ENCODE data around the gene ZNF780B.
"Not testable (repeated sequence)": the region's sequence is repeated elsewhere in the genome, so short reads cannot be mapped to it uniquely, and the experiment has no call there.

The ZNF780B gene

DNA sequence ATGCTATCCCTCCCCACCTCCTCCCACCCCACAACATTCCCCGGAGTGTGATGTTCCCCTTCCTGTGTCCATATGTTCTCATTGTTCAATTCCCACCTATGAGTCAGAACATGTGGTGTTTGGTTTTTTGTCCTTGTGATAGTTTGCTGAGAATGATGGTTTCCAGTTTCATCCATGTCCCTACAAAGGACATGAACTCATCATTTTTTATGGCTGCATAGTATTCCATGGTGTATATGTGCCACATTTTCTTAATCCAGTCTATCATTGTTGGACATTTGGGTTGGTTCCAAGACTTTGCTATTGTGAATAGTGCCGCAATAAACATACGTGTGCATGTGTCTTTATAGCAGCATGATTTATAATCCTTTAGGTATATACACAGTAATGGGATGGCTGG lies 18.0 kb downstream of the ZNF780B start:
- Histone ChIP-seq H3K36me3 (ENCODE audit: control insufficient read depth, insufficient read depth, low read length) (peaks cover 17% of the 10 kb centered on the region), H3K9me3 (ENCODE audit: control insufficient read depth, insufficient read depth, low read depth, low read length) (peaks cover 46% of the 10 kb centered on the region)
- not testable (repeated sequence) for H3K27ac ChIP-seq (ENCODE audit: low read depth, low read length); H3K4me1 ChIP-seq (ENCODE audit: control insufficient read depth, insufficient read depth, low read length); H3K9ac ChIP-seq (ENCODE audit: low read length); H3K4me3 ChIP-seq (ENCODE audit: low read depth, low read length); H3K27me3 ChIP-seq (ENCODE audit: control insufficient read depth, insufficient read depth, low read length)

DNA sequence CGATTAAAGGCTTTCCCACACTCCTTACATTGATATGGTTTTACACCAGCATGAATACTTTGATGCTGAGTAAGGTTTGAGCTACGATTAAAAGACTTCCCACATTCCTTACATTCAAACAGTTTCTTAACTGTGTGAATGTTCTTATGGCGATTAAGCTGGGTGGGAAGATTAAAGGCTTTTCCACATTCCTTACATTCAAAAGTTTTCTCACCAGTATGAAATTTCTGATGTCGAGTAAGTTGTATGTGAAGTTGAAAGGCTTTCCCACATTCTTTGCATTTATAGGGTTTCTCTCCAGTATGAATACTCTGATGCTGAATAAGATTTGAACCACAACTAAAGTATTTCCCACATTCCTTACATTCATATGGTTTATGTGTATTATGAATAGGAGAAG lies 20.0 kb downstream of the ZNF780B start:
- peaks cover 17% of the 10 kb centered on the region for H3K36me3 ChIP-seq (ENCODE audit: control insufficient read depth, insufficient read depth, low read length)
- H3K9ac ChIP-seq (ENCODE audit: low read length), result no peak overlapping the region

DNA sequence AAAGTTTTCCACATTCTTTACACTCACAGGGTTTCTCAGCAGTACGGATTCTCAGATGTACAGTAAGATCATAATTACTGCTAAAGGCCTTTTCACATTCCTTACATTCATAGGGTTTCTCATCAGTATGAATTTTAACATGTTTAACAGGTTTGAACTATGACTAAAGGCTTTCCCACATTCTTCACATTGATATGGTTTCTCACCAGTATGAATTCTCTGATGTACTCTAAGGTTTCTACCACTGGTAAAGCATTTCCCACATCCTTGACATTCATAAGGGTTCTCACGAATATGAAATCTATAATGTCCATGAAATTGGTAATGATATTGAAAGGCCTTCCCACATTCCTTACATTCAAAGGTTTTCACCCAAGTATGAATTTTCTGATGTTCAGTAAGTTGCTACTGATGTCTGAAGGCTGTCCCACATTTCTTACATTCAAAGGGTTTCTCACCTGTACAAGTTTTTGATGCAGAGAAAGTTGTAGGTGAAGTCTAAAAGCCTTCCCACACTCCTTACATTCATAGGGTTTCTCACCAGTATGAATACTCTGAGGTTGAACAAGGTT lies 22.0 kb downstream of the ZNF780B start:
- Histone ChIP-seq H3K4me3 (ENCODE audit: low read depth, low read length) (no peak overlapping the region), H3K36me3 (ENCODE audit: control insufficient read depth, insufficient read depth, low read length) (peaks cover 17% of the 10 kb centered on the region), H3K9ac (ENCODE audit: low read length) (no peak overlapping the region), H3K9me3 (ENCODE audit: control insufficient read depth, insufficient read depth, low read depth, low read length) (peaks cover 80% of the 10 kb centered on the region), H3K27ac (ENCODE audit: low read depth, low read length) (no peak overlapping the region), H3K4me1 (ENCODE audit: control insufficient read depth, insufficient read depth, low read length) (no peaks in the 10 kb centered on the region), H3K27me3 (ENCODE audit: control insufficient read depth, insufficient read depth, low read length) (no peaks in the 10 kb centered on the region)

More for the DNA sequence above, 20.0 kb downstream of the ZNF780B start:
- no peaks in the 10 kb centered on the region for H3K4me1 ChIP-seq (ENCODE audit: control insufficient read depth, insufficient read depth, low read length)
- no peak overlapping the region for H3K4me3 ChIP-seq (ENCODE audit: low read depth, low read length)
- H3K9me3 ChIP-seq (ENCODE audit: control insufficient read depth, insufficient read depth, low read depth, low read length), result peaks cover 64% of the 10 kb centered on the region
- H3K27ac ChIP-seq (ENCODE audit: low read depth, low read length), result no peak overlapping the region
- no peaks in the 10 kb centered on the region for H3K27me3 ChIP-seq (ENCODE audit: control insufficient read depth, insufficient read depth, low read length)

DNA sequence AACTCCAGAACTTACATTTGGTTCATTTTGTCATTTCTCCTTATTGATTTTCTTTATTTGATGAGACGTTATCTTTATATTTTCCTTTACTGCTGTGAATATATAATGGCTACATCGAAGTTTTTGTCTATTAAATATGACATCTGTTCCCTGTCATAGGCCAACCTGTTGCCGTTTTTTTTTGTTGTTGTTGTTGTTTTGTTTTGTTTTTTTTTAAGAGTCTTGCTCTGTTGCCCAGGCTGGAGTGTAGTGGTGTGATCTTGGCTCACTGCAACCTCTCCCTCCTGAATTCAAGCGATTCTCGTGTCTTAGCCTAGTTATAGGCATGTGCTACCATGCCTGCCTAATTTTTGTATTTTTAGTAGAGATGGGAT lies 29.4 kb downstream of the ZNF780B start:
- Histone ChIP-seq H3K4me3 (ENCODE audit: low read depth, low read length) (no peak overlapping the region), H3K9ac (ENCODE audit: low read length) (no peak overlapping the region), H3K4me1 (ENCODE audit: control insufficient read depth, insufficient read depth, low read length) (no peaks in the 10 kb centered on the region), H3K27me3 (ENCODE audit: control insufficient read depth, insufficient read depth, low read length) (no peaks in the 10 kb centered on the region), H3K27ac (ENCODE audit: low read depth, low read length) (no peak overlapping the region), H3K9me3 (ENCODE audit: control insufficient read depth, insufficient read depth, low read depth, low read length) (peaks cover 82% of the 10 kb centered on the region), H3K36me3 (ENCODE audit: control insufficient read depth, insufficient read depth, low read length) (no peaks in the 10 kb centered on the region; the same call in 1 of the 2 replicates)

DNA sequence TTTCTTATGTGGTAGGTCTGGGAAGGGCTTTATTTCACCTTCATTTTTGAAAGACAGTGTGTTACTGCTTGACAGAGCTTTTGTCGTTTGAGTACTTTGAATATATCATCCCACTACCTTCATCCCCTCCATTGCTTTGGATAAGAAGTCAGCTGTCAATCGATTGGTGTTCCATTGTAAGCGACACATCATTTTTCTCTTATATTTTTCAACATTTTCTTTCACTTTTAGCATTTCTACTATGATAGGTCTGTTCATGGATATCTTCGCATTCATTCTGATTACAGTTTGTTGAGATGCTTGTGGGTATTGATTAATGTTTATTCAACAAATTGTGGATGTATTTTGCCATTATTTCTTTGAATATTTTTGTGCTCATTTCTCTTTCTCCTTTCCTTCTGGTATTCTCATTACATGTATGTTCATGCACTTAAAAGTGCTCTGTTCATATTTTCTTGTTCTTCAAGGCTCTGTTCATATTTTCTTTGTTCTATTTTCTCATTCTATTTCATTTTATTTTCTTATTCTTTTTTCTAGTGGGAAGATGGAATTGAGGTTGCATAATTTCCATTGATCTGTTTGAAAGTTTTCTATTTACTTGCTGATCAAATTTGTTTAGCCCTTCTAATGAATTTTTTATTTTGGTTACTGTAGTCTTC lies 30.0 kb downstream of the ZNF780B start:
- Histone ChIP-seq H3K4me1 (ENCODE audit: control insufficient read depth, insufficient read depth, low read length) (no peaks in the 10 kb centered on the region), H3K4me3 (ENCODE audit: low read depth, low read length) (no peak overlapping the region), H3K9ac (ENCODE audit: low read length) (no peak overlapping the region), H3K9me3 (ENCODE audit: control insufficient read depth, insufficient read depth, low read depth, low read length) (peaks cover 79% of the 10 kb centered on the region), H3K27me3 (ENCODE audit: control insufficient read depth, insufficient read depth, low read length) (no peaks in the 10 kb centered on the region), H3K36me3 (ENCODE audit: control insufficient read depth, insufficient read depth, low read length) (no peaks in the 10 kb centered on the region; the same call in 1 of the 2 replicates), H3K27ac (ENCODE audit: low read depth, low read length) (no peak overlapping the region)

DNA sequence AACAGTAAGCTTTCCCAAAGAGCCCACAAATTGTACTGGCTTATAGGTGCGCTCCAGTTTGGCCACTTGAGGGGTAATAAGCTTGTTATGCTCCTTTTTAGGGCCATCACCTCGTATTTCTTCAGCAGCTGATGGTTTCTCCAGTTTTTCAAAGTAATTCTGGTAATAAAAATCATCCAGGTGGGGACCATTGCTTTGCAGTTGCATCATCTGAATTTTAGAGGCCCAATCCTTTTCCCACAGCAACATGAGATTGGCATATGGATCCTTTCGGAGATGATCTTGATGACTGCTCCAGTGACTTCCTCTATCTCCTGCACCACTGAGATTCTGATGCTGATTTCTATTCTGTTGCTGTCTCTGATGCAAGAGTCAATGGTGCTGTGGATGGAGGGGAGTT lies 32.1 kb downstream of the ZNF780B start:
- Histone ChIP-seq H3K27me3 (ENCODE audit: control insufficient read depth, insufficient read depth, low read length) (no peaks in the 10 kb centered on the region), H3K4me3 (ENCODE audit: low read depth, low read length) (no peak overlapping the region), H3K9ac (ENCODE audit: low read length) (no peak overlapping the region), H3K36me3 (ENCODE audit: control insufficient read depth, insufficient read depth, low read length) (no peaks in the 10 kb centered on the region; the same call in 1 of the 2 replicates), H3K4me1 (ENCODE audit: control insufficient read depth, insufficient read depth, low read length) (no peaks in the 10 kb centered on the region), H3K9me3 (ENCODE audit: control insufficient read depth, insufficient read depth, low read depth, low read length) (peaks cover 76% of the 10 kb centered on the region), H3K27ac (ENCODE audit: low read depth, low read length) (no peak overlapping the region)

DNA sequence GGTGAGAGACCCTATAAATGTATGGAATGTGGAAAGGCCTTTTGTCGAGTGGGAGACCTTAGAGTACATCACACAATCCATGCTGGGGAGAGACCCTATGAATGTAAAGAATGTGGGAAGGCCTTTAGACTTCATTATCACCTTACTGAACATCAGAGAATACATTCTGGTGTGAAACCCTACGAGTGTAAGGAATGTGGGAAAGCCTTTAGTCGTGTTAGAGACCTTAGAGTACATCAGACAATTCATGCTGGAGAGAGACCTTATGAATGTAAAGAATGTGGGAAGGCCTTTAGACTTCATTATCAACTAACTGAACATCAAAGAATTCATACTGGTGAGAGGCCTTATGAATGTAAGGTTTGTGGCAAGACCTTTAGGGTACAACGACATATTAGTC lies 42.0 kb downstream of the ZNF780B start:
- Histone ChIP-seq H3K27me3 (ENCODE audit: control insufficient read depth, insufficient read depth, low read length) (no peaks in the 10 kb centered on the region), H3K4me3 (ENCODE audit: low read depth, low read length) (no peak overlapping the region), H3K4me1 (ENCODE audit: control insufficient read depth, insufficient read depth, low read length) (no peaks in the 10 kb centered on the region), H3K9ac (ENCODE audit: low read length) (no peak overlapping the region), H3K27ac (ENCODE audit: low read depth, low read length) (no peak overlapping the region), H3K9me3 (ENCODE audit: control insufficient read depth, insufficient read depth, low read depth, low read length) (peaks cover 70% of the 10 kb centered on the region), H3K36me3 (ENCODE audit: control insufficient read depth, insufficient read depth, low read length) (peaks cover 15% of the 10 kb centered on the region)

DNA sequence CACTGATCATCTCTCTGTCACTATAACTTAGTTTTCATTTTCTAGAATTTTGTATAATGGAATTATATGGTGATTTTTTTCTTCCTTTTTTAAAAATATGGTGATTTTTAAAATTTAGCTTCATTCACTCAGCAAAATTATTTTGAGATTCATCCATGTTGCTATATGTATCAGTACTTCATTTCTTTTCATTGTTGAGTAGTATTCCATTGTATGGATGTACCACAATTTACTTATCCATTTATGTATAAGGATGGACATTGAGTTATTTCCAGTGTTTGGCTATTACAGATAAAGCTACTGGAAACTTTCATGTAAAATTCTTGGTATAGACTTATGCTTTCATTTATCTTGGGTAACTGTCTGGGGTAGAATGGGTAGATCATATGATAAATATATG lies 46.4 kb downstream of the ZNF780B start:
- peaks cover 38% of the 10 kb centered on the region for H3K9me3 ChIP-seq (ENCODE audit: control insufficient read depth, insufficient read depth, low read depth, low read length)
- no peak overlapping the region for H3K27ac ChIP-seq (ENCODE audit: low read depth, low read length)
- no peak overlapping the region for H3K4me3 ChIP-seq (ENCODE audit: low read depth, low read length)
- peaks cover 6% of the 10 kb centered on the region for H3K36me3 ChIP-seq (ENCODE audit: control insufficient read depth, insufficient read depth, low read length)
- H3K4me1 ChIP-seq (ENCODE audit: control insufficient read depth, insufficient read depth, low read length), result no peaks in the 10 kb centered on the region
- no peak overlapping the region for H3K9ac ChIP-seq (ENCODE audit: low read length)
- no peaks in the 10 kb centered on the region for H3K27me3 ChIP-seq (ENCODE audit: control insufficient read depth, insufficient read depth, low read length)

DNA sequence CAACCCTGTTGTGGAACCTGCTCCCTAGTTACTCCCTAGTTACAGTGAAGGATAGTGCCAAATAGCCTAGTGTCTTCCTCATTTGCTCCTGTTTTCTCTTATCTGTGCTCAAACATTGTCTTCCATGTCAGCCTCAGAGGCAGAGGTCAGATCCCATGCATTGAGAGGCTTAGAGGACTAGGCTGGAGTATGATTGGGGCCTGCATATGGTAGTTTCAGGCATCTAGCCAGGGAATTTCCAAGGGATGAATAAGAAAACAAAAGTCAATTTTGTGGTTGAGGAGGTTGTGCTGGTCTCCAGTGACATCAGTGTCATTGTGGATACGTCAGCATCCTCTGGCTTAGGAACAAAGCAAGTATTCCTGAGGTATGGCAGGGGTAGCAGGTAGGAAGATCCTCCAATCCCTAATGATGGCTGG lies 49.7 kb downstream of the ZNF780B start:
- Histone ChIP-seq H3K9ac (ENCODE audit: low read length) (no peak overlapping the region), H3K36me3 (ENCODE audit: control insufficient read depth, insufficient read depth, low read length) (no peaks in the 10 kb centered on the region; the same call in 1 of the 2 replicates), H3K27me3 (ENCODE audit: control insufficient read depth, insufficient read depth, low read length) (no peaks in the 10 kb centered on the region), H3K4me1 (ENCODE audit: control insufficient read depth, insufficient read depth, low read length) (no peaks in the 10 kb centered on the region), H3K9me3 (ENCODE audit: control insufficient read depth, insufficient read depth, low read depth, low read length) (peaks cover 11% of the 10 kb centered on the region), H3K4me3 (ENCODE audit: low read depth, low read length) (no peak overlapping the region), H3K27ac (ENCODE audit: low read depth, low read length) (no peak overlapping the region)

DNA sequence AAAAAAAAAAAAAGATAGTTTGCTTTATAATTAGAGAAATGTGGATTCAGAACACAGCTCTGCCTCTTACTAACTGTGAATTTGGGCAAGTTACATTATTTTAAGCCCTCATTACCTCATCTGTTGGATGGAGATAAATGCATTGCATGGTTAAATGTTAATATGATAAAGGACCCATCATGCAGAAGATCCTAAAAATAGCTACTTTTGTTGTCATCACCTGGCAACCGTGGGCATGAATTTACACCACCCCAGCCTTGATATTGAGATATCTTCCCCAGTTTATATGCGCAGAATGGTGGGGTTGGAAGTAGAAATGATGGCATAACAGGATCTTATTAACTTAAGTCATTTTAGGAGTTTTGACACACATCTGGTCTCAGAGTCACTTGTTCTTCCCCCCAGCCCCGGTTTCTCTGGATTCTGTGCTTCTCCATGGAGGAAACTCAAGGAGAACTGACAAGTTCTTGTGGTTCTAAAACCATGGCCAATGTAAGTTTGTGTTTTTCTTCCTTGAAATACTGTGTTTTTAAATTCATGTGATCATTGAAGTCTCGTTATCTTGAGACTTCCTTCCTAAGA lies 50.2 kb downstream of the ZNF780B start:
- H3K9me3 ChIP-seq (ENCODE audit: control insufficient read depth, insufficient read depth, low read depth, low read length), result peaks cover 14% of the 10 kb centered on the region
- no peak overlapping the region for H3K4me3 ChIP-seq (ENCODE audit: low read depth, low read length)
- no peaks in the 10 kb centered on the region for H3K4me1 ChIP-seq (ENCODE audit: control insufficient read depth, insufficient read depth, low read length)
- H3K27ac ChIP-seq (ENCODE audit: low read depth, low read length), result no peak overlapping the region
- H3K36me3 ChIP-seq (ENCODE audit: control insufficient read depth, insufficient read depth, low read length), result no peaks in the 10 kb centered on the region; the same call in 1 of the 2 replicates
- H3K9ac ChIP-seq (ENCODE audit: low read length), result no peak overlapping the region
- no peaks in the 10 kb centered on the region for H3K27me3 ChIP-seq (ENCODE audit: control insufficient read depth, insufficient read depth, low read length)

DNA sequence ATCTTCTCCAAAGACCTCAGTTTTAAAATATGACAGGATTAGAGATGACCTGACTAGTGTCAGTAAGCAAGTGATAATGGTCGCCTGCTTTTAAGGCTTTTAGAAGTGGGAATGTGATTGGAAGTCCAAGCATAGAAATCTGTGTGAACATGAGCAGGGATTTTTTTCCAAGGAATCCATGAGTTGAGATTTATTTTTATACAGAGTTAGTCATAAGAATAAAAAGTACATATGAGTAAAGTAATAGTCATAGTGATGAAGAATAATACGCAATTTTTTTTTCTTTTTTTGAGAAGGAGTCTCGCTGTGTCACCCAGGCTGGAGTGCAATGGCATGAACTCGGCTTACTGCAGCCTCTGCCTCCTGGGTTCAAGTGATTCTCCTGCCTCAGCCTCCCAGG lies 57.5 kb downstream of the ZNF780B start:
- Histone ChIP-seq H3K27ac (ENCODE audit: low read depth, low read length) (no peak overlapping the region), H3K27me3 (ENCODE audit: control insufficient read depth, insufficient read depth, low read length) (no peaks in the 10 kb centered on the region)

More for the DNA sequence above, 57.5 kb downstream of the ZNF780B start:
- H3K9me3 ChIP-seq (ENCODE audit: control insufficient read depth, insufficient read depth, low read depth, low read length), result peaks cover 20% of the 10 kb centered on the region
- H3K9ac ChIP-seq (ENCODE audit: low read length), result no peak overlapping the region
- no peaks in the 10 kb centered on the region for H3K4me1 ChIP-seq (ENCODE audit: control insufficient read depth, insufficient read depth, low read length)
- H3K36me3 ChIP-seq (ENCODE audit: control insufficient read depth, insufficient read depth, low read length), result no peaks in the 10 kb centered on the region
- H3K4me3 ChIP-seq (ENCODE audit: low read depth, low read length), result no peak overlapping the region

Measured in HUES6 (cell line).